Uterus (tissue), 4 donors: ENCODE measurements around the gene PHF2. TPM values are rescaled to one million over a fixed set of nuclear protein-coding genes. Genes with fewer than 3 reads are reported as not detected.

Experiments
- DNase-seq, 2 donors: peaks; one replicate each; pipeline ENCODE4 v3.0.0-alpha.2; 2019 to 2020
- H3K27ac ChIP-seq, 2 donors: fragments of 200-600 bp; sonication (generic); 1 replicate in 1 of 2; 2 replicates in 1 of 2; pipeline ENCODE4 v1.5.1; 2016 to 2018
- H3K27me3 ChIP-seq, 2 donors: fragments of 200-600 bp; sonication (generic); one replicate each; pipeline ENCODE4 v1.5.1; 2018 to 2019; ENCODE audit warnings: control low read depth in 1 of 2
- H3K36me3 ChIP-seq, 2 donors: fragments of 200-600 bp; sonication (generic); one replicate each; pipeline ENCODE4 v1.5.1; 2019; ENCODE audit warnings: control low read depth in 1 of 2
- H3K4me1 ChIP-seq, 2 donors: fragments of 200-600 bp; sonication (generic); one replicate each; pipeline ENCODE4 v1.5.1; 2018 to 2019; ENCODE audit warnings: control low read depth in 1 of 2
- H3K4me3 ChIP-seq, 2 donors: fragments of 200-600 bp; sonication (generic); 1 replicate in 1 of 2; 2 replicates in 1 of 2; pipeline ENCODE4 v1.5.1; 2018 to 2019; ENCODE audit warnings: mild to moderate bottlenecking in 1 of 2
- H3K9me3 ChIP-seq, 2 donors: fragments of 200-600 bp; sonication (generic); one replicate each; pipeline ENCODE4 v1.5.1; 2019; ENCODE audit warnings: control low read depth in 1 of 2
- CTCF ChIP-seq, 4 experiments: fragments of 200-600 bp in 2 of 4; fragments of 450-650 bp in 2 of 4; sonication (generic) in 2 of 4; IDR thresholded peaks; one replicate each; pipeline ENCODE4 v1.5.1; 2016 to 2019; ENCODE audit warnings: antibody characterized with exemption in 4 of 4, mild to moderate bottlenecking in 2 of 4, moderate library complexity in 1 of 4
- POLR2A ChIP-seq, 2 donors: fragments of 450-650 bp; IDR thresholded peaks; one replicate each; pipeline ENCODE4 v1.6.1; 2016; ENCODE audit warnings: antibody characterized with exemption in 2 of 2, mild to moderate bottlenecking in 1 of 2, moderate library complexity in 1 of 2
- intact Hi-C: fragments of 100-400 bp; cut with DNase I; formaldehyde crosslinking; loops from one replicate; pipeline ENCODE4 v1.15.1; 2023; ENCODE audit warnings: low total_unique reads
- total RNA-seq, 4 donors: library from RNA; depleted of rRNA in 3 of 4; stranded (reverse); fragments of >200 nt in 3 of 4; gene quantifications; one replicate each; pipeline versions ENCODE4 v1.1.0 to v1.2.4, GENCODE V29; 2014 to 2023
- donor health status: DM: yes; HTN: yes; CAD: no.

PHF2 gene
- total RNA-seq, 4 donors from 2014 or later: 7.7 to 54.5 (median 25.0) TPM

- Histone ChIP-seq H3K36me3 (no peaks in the 10 kb centered on the region), H3K27ac (no peak overlapping the region), H3K27me3 (no peaks in the 10 kb centered on the region), H3K4me1 (peaks cover 0 to 30% of the 10 kb centered on the region in 2 donors), H3K4me3 (no peak overlapping the region), H3K9me3 (no peaks in the 10 kb centered on the region)
- intact Hi-C loops: no loop called here
- DNase-seq: no peak
- TF ChIP-seq CTCF (IDR thresholded peaks at IDR 0.05) (no peak), POLR2A (IDR thresholded peaks at IDR 0.05) (no peak)
Measured at GRCh38 chr9:93585695-93586094, 9.3 kb downstream of the PHF2 start.

- H3K27ac ChIP-seq: no peak overlapping the region
- DNase-seq: no peak
- no peaks in the 10 kb centered on the region for H3K9me3 ChIP-seq
- no peak overlapping the region for H3K4me3 ChIP-seq
- intact Hi-C loops: no loop called here
- TF ChIP-seq CTCF (IDR thresholded peaks at IDR 0.05): no peak
- no peak for TF ChIP-seq POLR2A (IDR thresholded peaks at IDR 0.05)
- H3K4me1 ChIP-seq: peaks cover 0 to 24% of the 10 kb centered on the region in 2 donors
- H3K27me3 ChIP-seq: no peaks in the 10 kb centered on the region
- H3K36me3 ChIP-seq: no peaks in the 10 kb centered on the region
Measured at GRCh38 chr9:93586290-93587057, 10.1 kb downstream of the PHF2 start.

- no peak overlapping the region for H3K27ac ChIP-seq
- no peaks in the 10 kb centered on the region for H3K27me3 ChIP-seq
- H3K4me1 ChIP-seq: peaks cover 0 to 24% of the 10 kb centered on the region in 2 donors
- TF ChIP-seq CTCF (IDR thresholded peaks at IDR 0.05): no peak
- H3K9me3 ChIP-seq: no peaks in the 10 kb centered on the region
- no peaks in the 10 kb centered on the region for H3K36me3 ChIP-seq
- no peak for DNase-seq
- no peak overlapping the region for H3K4me3 ChIP-seq
- intact Hi-C loops: no loop called here
Measured at GRCh38 chr9:93587284-93587650, 10.9 kb downstream of the PHF2 start.

GRCh38 chr9:93587651-93588347 lies 11.4 kb downstream of the PHF2 start:
- Histone ChIP-seq H3K4me3 (no peak overlapping the region), H3K4me1 (peaks cover 0 to 24% of the 10 kb centered on the region in 2 donors), H3K27me3 (no peaks in the 10 kb centered on the region), H3K36me3 (no peaks in the 10 kb centered on the region), H3K9me3 (no peaks in the 10 kb centered on the region), H3K27ac (no peak overlapping the region)
- no peak for DNase-seq
- no peak for TF ChIP-seq CTCF (IDR thresholded peaks at IDR 0.05)
- TF ChIP-seq POLR2A (IDR thresholded peaks at IDR 0.05): no peak
- intact Hi-C loops: no loop called here
